Measurements from ENCODE around the gene SCAMP5. TPM values are rescaled to one million over a fixed set of nuclear protein-coding genes. Genes with fewer than 3 reads are reported as not detected.

SCAMP5 gene
- total RNA-seq, 3 donors from 2014 or later: 7.3 to 10.8 (median 7.4) TPM

DNA sequence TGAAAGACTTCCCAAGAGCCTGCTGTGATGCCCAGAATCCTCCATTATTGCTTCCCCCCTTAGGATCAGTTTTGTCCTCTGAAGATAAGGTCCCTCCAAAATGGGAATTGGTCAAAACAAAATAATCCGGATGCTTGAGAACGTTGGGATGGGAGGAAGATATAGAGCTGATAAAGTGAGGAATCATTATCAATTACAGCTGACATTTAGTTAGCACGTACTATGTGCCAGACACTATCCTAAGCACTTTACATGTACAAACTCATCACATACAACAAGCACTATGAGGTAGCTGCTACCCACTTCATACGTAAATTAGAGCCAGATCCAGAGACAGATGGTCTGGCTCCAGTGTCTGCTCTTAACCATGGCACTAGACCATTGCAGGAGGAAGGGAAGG, 32.1 kb upstream of the SCAMP5 start:
- peaks cover 9% of the 10 kb centered on the region for H3K4me1 ChIP-seq (ENCODE audit: low read depth)
- TF ChIP-seq CTCF (IDR thresholded peaks at IDR 0.05): no peak
- intact Hi-C loops (cut with DNase I, micrococcal nuclease): no loop called here
- no peaks in the 10 kb centered on the region for H3K9me3 ChIP-seq
- no peak for DNase-seq
- no peak for ATAC-seq
- H3K36me3 ChIP-seq (ENCODE audit: low read depth): no peaks in the 10 kb centered on the region
- H3K4me3 ChIP-seq: no peak overlapping the region

GRCh38 chr15:74964794-74965193, 30.6 kb upstream of the SCAMP5 start:
- no peak for TF ChIP-seq CTCF (IDR thresholded peaks at IDR 0.05)
- Histone ChIP-seq H3K4me3 (no peak overlapping the region), H3K9me3 (no peaks in the 10 kb centered on the region), H3K4me1 (ENCODE audit: low read depth) (peaks cover 5% of the 10 kb centered on the region), H3K36me3 (ENCODE audit: low read depth) (no peaks in the 10 kb centered on the region)
- no peak for DNase-seq
- intact Hi-C loops (cut with DNase I, micrococcal nuclease): no loop called here
- no peak for ATAC-seq

DNA sequence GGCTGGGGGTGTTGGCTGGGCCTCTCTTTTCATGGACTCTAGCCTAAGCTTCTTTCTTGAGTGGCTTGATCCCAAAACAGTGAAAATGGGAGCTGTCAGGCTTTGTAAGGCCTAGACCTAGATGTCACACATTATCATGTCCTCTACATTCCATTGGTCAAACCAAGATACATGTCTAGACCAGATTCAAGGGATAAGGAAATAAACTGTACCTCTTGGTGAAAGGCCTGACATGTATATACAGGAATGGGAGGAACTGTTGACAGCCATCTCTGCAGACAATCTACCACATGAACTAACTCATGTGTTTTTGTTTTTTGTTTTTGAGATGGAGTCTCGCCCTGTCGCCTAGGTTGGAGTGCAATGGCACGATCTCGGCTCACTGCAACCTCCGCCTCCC, 27.7 kb upstream of the SCAMP5 start:
- DNase-seq (no peak), ATAC-seq (no peak)
- intact Hi-C loops (cut with DNase I, micrococcal nuclease): no loop called here
- Histone ChIP-seq H3K4me3 (no peak overlapping the region), H3K9me3 (no peaks in the 10 kb centered on the region), H3K4me1 (ENCODE audit: low read depth) (no peaks in the 10 kb centered on the region), H3K36me3 (ENCODE audit: low read depth) (no peaks in the 10 kb centered on the region)
- TF ChIP-seq CTCF (IDR thresholded peaks at IDR 0.05): no peak

- intact Hi-C loops (cut with DNase I, micrococcal nuclease): no loop called here
- no peaks in the 10 kb centered on the region for H3K4me1 ChIP-seq (ENCODE audit: low read depth)
- H3K9me3 ChIP-seq: no peaks in the 10 kb centered on the region
- no peak for TF ChIP-seq CTCF (IDR thresholded peaks at IDR 0.05)
- H3K4me3 ChIP-seq: no peak overlapping the region
- ATAC-seq (no peak), DNase-seq (peak in 1 of 3 donors; percentile 2)
- no peaks in the 10 kb centered on the region for H3K36me3 ChIP-seq (ENCODE audit: low read depth)
Measured at GRCh38 chr15:74976159-74976558, 19.2 kb upstream of the SCAMP5 start.

DNA sequence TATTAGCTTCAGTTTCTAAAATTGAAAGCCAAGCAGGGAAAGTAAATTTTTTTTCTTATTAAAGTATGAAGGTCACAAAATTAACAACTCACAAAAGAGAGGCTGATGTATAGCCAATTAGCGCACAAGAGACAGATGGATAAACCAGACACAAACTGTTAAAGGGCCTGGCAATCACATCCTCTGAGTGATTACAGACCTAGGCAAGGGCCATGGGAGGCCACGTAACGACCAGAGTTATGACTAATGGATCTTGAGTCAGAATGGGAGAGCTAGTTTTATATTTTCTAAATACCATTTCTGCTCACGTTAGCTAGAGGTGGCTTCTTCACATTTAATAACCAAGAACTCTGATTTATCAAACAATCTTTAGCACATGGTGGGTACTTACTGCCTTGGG, 17.8 kb upstream of the SCAMP5 start:
- no peak for ATAC-seq
- H3K4me3 ChIP-seq: no peak overlapping the region

More for the DNA sequence above, 17.8 kb upstream of the SCAMP5 start:
- Histone ChIP-seq H3K4me1 (ENCODE audit: low read depth) (no peaks in the 10 kb centered on the region), H3K9me3 (no peaks in the 10 kb centered on the region), H3K36me3 (ENCODE audit: low read depth) (no peaks in the 10 kb centered on the region)
- intact Hi-C loops (cut with DNase I, micrococcal nuclease): no loop called here
- DNase-seq: no peak
- TF ChIP-seq CTCF (IDR thresholded peaks at IDR 0.05): no peak

Measured in mucosa of descending colon (tissue), 3 donors.